K562 (cell line): ENCODE measurements around the gene ADORA3. TPM values are rescaled to one million over a fixed set of nuclear protein-coding genes. Genes with fewer than 3 reads are reported as not detected.

ENCODE experiments used
- ATF7 ChIP-seq: fragments of 450-650 bp; IDR thresholded peaks from 2 replicates; pipeline ENCODE4 v1.7.1; 2014; ENCODE audit warnings: mild to moderate bottlenecking, moderate library complexity
- BMI1 ChIP-seq: fragments of 150-350 bp; IDR thresholded peaks from 2 replicates; pipeline ENCODE4 v1.6.1; 2014; ENCODE audit warnings: low read length
- CBFA2T2 ChIP-seq: fragments of 450-650 bp; conservative IDR thresholded peaks from 2 replicates; pipeline ENCODE4 v1.6.1; 2017; ENCODE audit warnings: mild to moderate bottlenecking
- HCFC1 ChIP-seq: IDR thresholded peaks from 2 replicates; pipeline ENCODE4 v1.6.1; 2012; ENCODE audit warnings: low read depth, low read length, improper control_type of control experiment
- HSF4 ChIP-seq: fragments of 250-450 bp; sonication (Bioruptor Pico); IDR thresholded peaks from 2 replicates; pipeline ENCODE4 v2.1.2; 2022; ENCODE audit warnings: mild to moderate bottlenecking, moderate library complexity, borderline replicate concordance
- IRF2 ChIP-seq: sonication (generic); formaldehyde crosslinking; IDR thresholded peaks from 2 replicates; pipeline ENCODE4 v1.8.1; 2022; ENCODE audit warnings: mild to moderate bottlenecking, missing genetic modification reagents
- KDM5B ChIP-seq: fragments of 200-600 bp; sonication (generic); IDR thresholded peaks from 2 replicates; pipeline ENCODE4 v1.6.1; 2012; ENCODE audit warnings: low read depth, mild to moderate bottlenecking, moderate library complexity, low read length, control low read depth, inconsistent platforms; ENCODE audit not compliant: insufficient replicate concordance
- MITF ChIP-seq: IDR thresholded peaks from 2 replicates; pipeline ENCODE4 v1.6.1; 2014; ENCODE audit warnings: antibody characterized with exemption
- NCOA4 ChIP-seq: fragments of 450-650 bp; IDR thresholded peaks from 2 replicates; pipeline ENCODE4 v1.6.1; 2018; ENCODE audit warnings: mild to moderate bottlenecking; ENCODE audit not compliant: partially characterized antibody
- PML ChIP-seq: IDR thresholded peaks from 2 replicates; pipeline ENCODE4 v1.6.1; 2012; ENCODE audit warnings: low read length, inconsistent platforms
- RCOR1 ChIP-seq, 2 experiments: IDR thresholded peaks; 2 replicates each; pipeline ENCODE4 v1.6.1; 2012; ENCODE audit warnings: low read depth in 2 of 2, low read length in 2 of 2, borderline replicate concordance in 1 of 2, improper control_type of control experiment in 1 of 2
- SAFB2 ChIP-seq: fragments of 200-400 bp; formaldehyde crosslinking; IDR thresholded peaks from 2 replicates; pipeline ENCODE4 v1.6.1; 2018; ENCODE audit warnings: borderline replicate concordance, low read length, low read depth, moderate library complexity; ENCODE audit not compliant: severe bottlenecking
- SETDB1 ChIP-seq: IDR thresholded peaks from one replicate; pipeline ENCODE4 v1.6.1; 2012; ENCODE audit warnings: low read length, control low read depth, inconsistent platforms
- SMARCE1 ChIP-seq: fragments of 450-650 bp; IDR thresholded peaks from 2 replicates; pipeline ENCODE4 v1.7.1; 2016; ENCODE audit warnings: mild to moderate bottlenecking
- TBP ChIP-seq: optimal IDR thresholded peaks from 2 replicates; pipeline ENCODE3; 2011; ENCODE audit warnings: low read depth, low read length, improper control_type of control experiment
- VEZF1 ChIP-seq: fragments of 200-800 bp; sonication (Bioruptor generic); IDR thresholded peaks from 2 replicates; pipeline ENCODE4 v1.6.1; 2017; ENCODE audit warnings: missing genetic modification characterization, missing compliant biosample characterization
- ZNF57 ChIP-seq: fragments of 450-650 bp; formaldehyde crosslinking; IDR thresholded peaks from 2 replicates; pipeline ENCODE4 v1.4.0; 2020; ENCODE audit warnings: mild to moderate bottlenecking, moderate library complexity
- polyA plus RNA-seq, 8 experiments: library from polyadenylated mRNA; depleted of rRNA in 4 of 8; stranded (reverse) in 5 of 8; unstranded in 3 of 8; fragments of >200 nt; fragmentation: Nextera tagmentation in 2 of 8; fragmentation: Illumina TruSeq in 1 of 8; extraction: Ambion mirVana in 2 of 8; extraction: Trizol in 1 of 8; gene quantifications; 2 replicates each; pipeline versions ENCODE4 v1.2.1 to v1.2.3, GENCODE V29; 2011 to 2014; ENCODE audit warnings: inconsistent platforms in 1 of 8, missing spikeins in 1 of 8
- total RNA-seq, 7 experiments: library from RNA; depleted of rRNA in 6 of 7; stranded (reverse); fragments of >200 nt in 6 of 7; fragmentation: Illumina TruSeq in 2 of 7; extraction: Trizol in 2 of 7; gene quantifications; 2 replicates each; pipeline versions ENCODE4 v1.2.1 to v1.2.3, GENCODE V29; 2011 to 2021; ENCODE audit warnings: low replicate concordance in 1 of 7
- TF ChIP-seq, protein P1 (sequence below), 2 experiments: fragments of 450-650 bp; IDR thresholded peaks; 2 replicates each; pipeline ENCODE4 v1.6.1; 2018; ENCODE audit warnings: mild to moderate bottlenecking in 2 of 2, low read depth in 1 of 2; ENCODE audit not compliant: partially characterized antibody in 2 of 2

Gene ADORA3
- total and polyA plus RNA-seq, 9 of the 15 experiments (the other 6 are each of a cell fraction or from before 2014, with no cell fraction given) = 0.09 to 0.35 (median 0.16) TPM; not detected in 3

DNA sequence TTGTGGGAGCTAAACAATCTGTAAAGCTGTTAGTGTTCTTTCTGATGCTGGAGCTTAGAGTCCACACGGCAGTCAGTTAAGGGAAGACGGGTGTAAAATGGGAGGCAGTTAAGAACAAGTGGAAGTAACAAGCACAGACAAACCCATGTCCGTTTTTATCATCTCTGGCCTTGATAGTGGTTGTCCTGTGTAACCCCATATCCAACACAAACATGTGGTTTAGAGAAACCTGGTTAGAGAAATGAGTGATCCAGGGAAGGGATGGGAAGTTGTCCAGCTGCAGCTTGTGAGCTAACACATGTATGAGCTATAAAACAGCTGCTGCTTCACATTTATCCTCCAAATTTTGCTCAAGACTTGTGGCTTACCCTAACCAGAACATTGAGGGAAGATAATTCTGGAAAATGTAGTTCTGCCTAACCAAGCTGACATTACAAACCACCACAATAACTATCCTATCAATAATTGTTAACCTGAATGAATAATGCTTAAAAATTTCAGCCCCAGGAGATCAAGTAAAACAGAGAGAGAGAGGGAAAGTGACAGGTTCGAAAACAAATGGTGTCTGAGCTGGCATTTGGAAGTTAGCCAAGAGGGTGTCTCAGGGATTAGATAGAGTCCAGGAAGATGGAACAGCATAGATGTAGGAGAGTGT lies 40.3 kb downstream of the ADORA3 start (continued):
- TF ChIP-seq, protein P1, sequence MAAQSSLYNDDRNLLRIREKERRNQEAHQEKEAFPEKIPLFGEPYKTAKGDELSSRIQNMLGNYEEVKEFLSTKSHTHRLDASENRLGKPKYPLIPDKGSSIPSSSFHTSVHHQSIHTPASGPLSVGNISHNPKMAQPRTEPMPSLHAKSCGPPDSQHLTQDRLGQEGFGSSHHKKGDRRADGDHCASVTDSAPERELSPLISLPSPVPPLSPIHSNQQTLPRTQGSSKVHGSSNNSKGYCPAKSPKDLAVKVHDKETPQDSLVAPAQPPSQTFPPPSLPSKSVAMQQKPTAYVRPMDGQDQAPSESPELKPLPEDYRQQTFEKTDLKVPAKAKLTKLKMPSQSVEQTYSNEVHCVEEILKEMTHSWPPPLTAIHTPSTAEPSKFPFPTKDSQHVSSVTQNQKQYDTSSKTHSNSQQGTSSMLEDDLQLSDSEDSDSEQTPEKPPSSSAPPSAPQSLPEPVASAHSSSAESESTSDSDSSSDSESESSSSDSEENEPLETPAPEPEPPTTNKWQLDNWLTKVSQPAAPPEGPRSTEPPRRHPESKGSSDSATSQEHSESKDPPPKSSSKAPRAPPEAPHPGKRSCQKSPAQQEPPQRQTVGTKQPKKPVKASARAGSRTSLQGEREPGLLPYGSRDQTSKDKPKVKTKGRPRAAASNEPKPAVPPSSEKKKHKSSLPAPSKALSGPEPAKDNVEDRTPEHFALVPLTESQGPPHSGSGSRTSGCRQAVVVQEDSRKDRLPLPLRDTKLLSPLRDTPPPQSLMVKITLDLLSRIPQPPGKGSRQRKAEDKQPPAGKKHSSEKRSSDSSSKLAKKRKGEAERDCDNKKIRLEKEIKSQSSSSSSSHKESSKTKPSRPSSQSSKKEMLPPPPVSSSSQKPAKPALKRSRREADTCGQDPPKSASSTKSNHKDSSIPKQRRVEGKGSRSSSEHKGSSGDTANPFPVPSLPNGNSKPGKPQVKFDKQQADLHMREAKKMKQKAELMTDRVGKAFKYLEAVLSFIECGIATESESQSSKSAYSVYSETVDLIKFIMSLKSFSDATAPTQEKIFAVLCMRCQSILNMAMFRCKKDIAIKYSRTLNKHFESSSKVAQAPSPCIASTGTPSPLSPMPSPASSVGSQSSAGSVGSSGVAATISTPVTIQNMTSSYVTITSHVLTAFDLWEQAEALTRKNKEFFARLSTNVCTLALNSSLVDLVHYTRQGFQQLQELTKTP (IDR thresholded peaks at IDR 0.05; ENCODE audit: low read depth in 1 of 2, partially characterized antibody in 2 of 2) = no peak
- no peak for TF ChIP-seq ATF7
- TF ChIP-seq SAFB2 = no peak
- TF ChIP-seq BMI1 = no peak
- no peak for TF ChIP-seq RCOR1 (IDR thresholded peaks at IDR 0.05; ENCODE audit: borderline replicate concordance in 1 of 2, low read depth in 2 of 2, low read length in 2 of 2)
- no peak for TF ChIP-seq MITF
- peak; percentile 52 for TF ChIP-seq CBFA2T2
- TF ChIP-seq KDM5B = no peak
- TF ChIP-seq IRF2 (CRISPR knock-in tag) = no peak
- TF ChIP-seq NCOA4 = no peak
- no peak for TF ChIP-seq HSF4 (CRISPR knock-in tag)
- no peak for TF ChIP-seq ZNF57
- no peak for TF ChIP-seq SETDB1
- no peak for TF ChIP-seq TBP
- TF ChIP-seq SMARCE1 = peak; percentile 30; the same call in 1 of the 2 replicates
- TF ChIP-seq VEZF1 (CRISPR knock-in tag) = 0 out of 2 replicates have a peak, but pooled peaks have one; percentile 6
- TF ChIP-seq PML = 0 out of 2 replicates have a peak, but pooled peaks have one; percentile 21
- TF ChIP-seq HCFC1 = no peak
